ENCODE results near the gene SMYD3. TPM values are rescaled to one million over a fixed set of nuclear protein-coding genes. Genes with fewer than 3 reads are reported as not detected.

SMYD3 gene
- total RNA-seq, 1 donor from 2014 or later, result 23.5 TPM

DNA sequence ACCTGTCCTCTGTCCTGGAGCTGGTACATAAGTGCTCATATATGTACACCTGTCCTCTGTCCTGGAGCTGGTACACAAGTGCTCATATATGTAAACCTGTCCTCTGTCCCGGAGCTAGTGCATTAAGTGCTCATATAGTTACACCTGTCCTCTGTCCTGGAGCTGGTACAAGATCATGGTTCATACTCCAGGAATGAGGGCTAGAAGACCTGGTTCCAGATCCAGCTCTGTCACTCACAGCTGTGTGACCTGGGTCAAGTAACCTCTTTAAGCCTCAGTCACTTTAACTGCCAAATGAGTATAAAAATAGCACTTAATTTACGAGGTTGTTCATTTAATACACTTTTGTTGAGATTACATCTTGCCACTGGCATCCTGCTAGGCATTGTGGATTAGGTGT, 28.0 kb downstream of the SMYD3 start:
- Histone ChIP-seq H3K27me3 (ENCODE audit: control insufficient read depth in 3 of 3, insufficient read depth in 3 of 3, low read length in 3 of 3) (no peaks in the 10 kb centered on the region), H3K9ac (ENCODE audit: low read depth in 1 of 3, low read length in 3 of 3) (no peak overlapping the region), H3K27ac (ENCODE audit: low read depth, low read length) (no peak overlapping the region), H3K36me3 (ENCODE audit: control insufficient read depth in 3 of 3, insufficient read depth in 3 of 3, low read length in 3 of 3) (no peaks in the 10 kb centered on the region), H3K4me3 (ENCODE audit: low read length in 3 of 3) (no peak overlapping the region), H3K9me3 (ENCODE audit: control insufficient read depth in 3 of 3, low read length in 3 of 3) (no peaks in the 10 kb centered on the region), H3K4me1 (ENCODE audit: control insufficient read depth in 3 of 3, insufficient read depth in 3 of 3, low read length in 3 of 3) (peaks cover 0 to 6% (median 3%) of the 10 kb centered on the region in 3 donors)

DNA sequence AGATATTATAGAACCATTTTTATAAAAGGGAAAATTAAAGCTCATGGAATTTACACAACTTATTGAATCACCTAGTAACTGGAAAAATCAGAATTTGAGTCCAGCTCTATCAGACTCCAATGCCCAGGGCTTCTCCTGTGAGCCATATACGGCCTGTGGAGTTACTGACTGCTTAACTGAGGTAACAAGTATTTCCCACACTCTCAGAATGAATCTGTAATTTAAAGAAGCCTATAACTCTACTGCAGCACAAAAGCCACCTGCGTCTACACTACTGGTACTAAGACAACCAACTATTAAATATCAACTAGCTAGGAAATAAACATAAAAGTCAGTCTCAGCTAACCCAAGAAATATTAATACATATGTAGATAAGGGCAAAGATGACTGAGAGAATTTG, 29.4 kb downstream of the SMYD3 start:
- Histone ChIP-seq H3K4me1 (ENCODE audit: control insufficient read depth in 3 of 3, insufficient read depth in 3 of 3, low read length in 3 of 3) (peaks cover 0 to 6% (median 3%) of the 10 kb centered on the region in 3 donors), H3K36me3 (ENCODE audit: control insufficient read depth in 3 of 3, insufficient read depth in 3 of 3, low read length in 3 of 3) (no peaks in the 10 kb centered on the region), H3K9me3 (ENCODE audit: control insufficient read depth in 3 of 3, low read length in 3 of 3) (no peaks in the 10 kb centered on the region), H3K27me3 (ENCODE audit: control insufficient read depth in 3 of 3, insufficient read depth in 3 of 3, low read length in 3 of 3) (no peaks in the 10 kb centered on the region), H3K4me3 (ENCODE audit: low read length in 3 of 3) (no peak overlapping the region), H3K27ac (ENCODE audit: low read depth, low read length) (no peak overlapping the region), H3K9ac (ENCODE audit: low read depth in 1 of 3, low read length in 3 of 3) (no peak overlapping the region)

DNA sequence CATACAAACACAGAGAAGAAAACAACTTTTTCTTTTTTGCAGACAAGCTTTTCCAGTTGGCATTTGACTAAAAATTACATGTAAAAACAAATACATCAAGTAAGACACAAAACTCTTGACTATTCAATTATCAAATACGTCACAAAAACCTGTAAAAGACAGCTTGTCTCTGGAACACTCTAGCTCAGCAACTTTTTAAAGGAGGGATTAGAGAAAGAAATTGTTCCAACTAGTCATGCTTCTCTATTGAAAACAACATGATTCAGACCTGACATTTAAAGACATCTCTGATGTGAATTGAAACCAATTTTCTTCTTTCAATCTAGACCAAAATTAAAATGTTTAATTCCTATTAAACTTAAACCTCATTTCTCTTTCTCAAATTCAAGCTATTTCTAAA, 30.3 kb downstream of the SMYD3 start:
- Histone ChIP-seq H3K9me3 (ENCODE audit: control insufficient read depth in 3 of 3, low read length in 3 of 3) (no peaks in the 10 kb centered on the region), H3K9ac (ENCODE audit: low read depth in 1 of 3, low read length in 3 of 3) (no peak overlapping the region), H3K36me3 (ENCODE audit: control insufficient read depth in 3 of 3, insufficient read depth in 3 of 3, low read length in 3 of 3) (no peaks in the 10 kb centered on the region), H3K4me3 (ENCODE audit: low read length in 3 of 3) (no peak overlapping the region), H3K27ac (ENCODE audit: low read depth, low read length) (no peak overlapping the region), H3K4me1 (ENCODE audit: control insufficient read depth in 3 of 3, insufficient read depth in 3 of 3, low read length in 3 of 3) (peaks cover 0 to 6% (median 3%) of the 10 kb centered on the region in 3 donors), H3K27me3 (ENCODE audit: control insufficient read depth in 3 of 3, insufficient read depth in 3 of 3, low read length in 3 of 3) (no peaks in the 10 kb centered on the region)

DNA sequence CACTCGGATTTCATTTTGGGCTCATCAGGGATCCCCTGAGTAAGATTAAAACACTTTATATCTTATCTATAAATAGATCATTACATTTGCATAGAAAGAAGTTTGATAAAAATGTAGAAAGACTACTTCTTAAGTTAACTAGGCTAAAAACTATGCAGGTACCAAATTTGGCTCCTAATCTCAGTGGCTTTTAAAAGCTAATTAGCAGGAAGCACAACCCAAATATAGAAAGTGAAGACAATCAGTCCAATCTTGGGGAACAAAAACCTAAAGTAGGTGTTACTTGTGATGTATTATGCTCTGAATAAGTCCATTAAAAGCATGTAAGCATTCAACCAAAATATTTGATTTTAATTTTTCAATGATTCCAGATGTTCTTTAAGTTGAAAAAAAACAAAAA, 35.4 kb downstream of the SMYD3 start:
- no peaks in the 10 kb centered on the region for H3K27me3 ChIP-seq (ENCODE audit: control insufficient read depth in 3 of 3, insufficient read depth in 3 of 3, low read length in 3 of 3)
- peaks cover 0 to 3% (median 0%) of the 10 kb centered on the region in 3 donors for H3K4me1 ChIP-seq (ENCODE audit: control insufficient read depth in 3 of 3, insufficient read depth in 3 of 3, low read length in 3 of 3)
- H3K4me3 ChIP-seq (ENCODE audit: low read length in 3 of 3), result no peak overlapping the region
- H3K36me3 ChIP-seq (ENCODE audit: control insufficient read depth in 3 of 3, insufficient read depth in 3 of 3, low read length in 3 of 3), result no peaks in the 10 kb centered on the region
- no peaks in the 10 kb centered on the region for H3K9me3 ChIP-seq (ENCODE audit: control insufficient read depth in 3 of 3, low read length in 3 of 3)
- H3K27ac ChIP-seq (ENCODE audit: low read depth, low read length), result no peak overlapping the region
- no peak overlapping the region for H3K9ac ChIP-seq (ENCODE audit: low read depth in 1 of 3, low read length in 3 of 3)

DNA sequence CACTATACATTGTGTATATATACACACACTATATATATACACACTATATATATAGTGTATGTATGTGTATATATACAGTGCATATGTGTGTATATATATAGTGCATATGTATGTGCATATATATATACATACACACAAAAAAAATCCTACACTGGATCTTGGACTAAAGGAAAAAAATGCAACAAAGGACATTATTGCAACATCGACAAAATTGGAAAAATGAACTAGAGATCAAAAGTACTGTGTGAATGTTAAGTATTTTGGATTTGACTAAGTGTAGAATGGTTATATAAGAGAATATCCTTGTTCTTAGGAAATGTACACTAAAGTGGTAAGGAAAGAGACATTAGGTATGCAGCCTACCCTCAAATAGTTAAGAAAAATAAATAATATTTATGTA, 36.5 kb downstream of the SMYD3 start:
- Histone ChIP-seq H3K9ac (ENCODE audit: low read depth in 1 of 3, low read length in 3 of 3) (no peak overlapping the region), H3K36me3 (ENCODE audit: control insufficient read depth in 3 of 3, insufficient read depth in 3 of 3, low read length in 3 of 3) (no peaks in the 10 kb centered on the region), H3K9me3 (ENCODE audit: control insufficient read depth in 3 of 3, low read length in 3 of 3) (no peaks in the 10 kb centered on the region), H3K27ac (ENCODE audit: low read depth, low read length) (no peak overlapping the region), H3K4me3 (ENCODE audit: low read length in 3 of 3) (no peak overlapping the region), H3K4me1 (ENCODE audit: control insufficient read depth in 3 of 3, insufficient read depth in 3 of 3, low read length in 3 of 3) (no peaks in the 10 kb centered on the region), H3K27me3 (ENCODE audit: control insufficient read depth in 3 of 3, insufficient read depth in 3 of 3, low read length in 3 of 3) (no peaks in the 10 kb centered on the region)

DNA sequence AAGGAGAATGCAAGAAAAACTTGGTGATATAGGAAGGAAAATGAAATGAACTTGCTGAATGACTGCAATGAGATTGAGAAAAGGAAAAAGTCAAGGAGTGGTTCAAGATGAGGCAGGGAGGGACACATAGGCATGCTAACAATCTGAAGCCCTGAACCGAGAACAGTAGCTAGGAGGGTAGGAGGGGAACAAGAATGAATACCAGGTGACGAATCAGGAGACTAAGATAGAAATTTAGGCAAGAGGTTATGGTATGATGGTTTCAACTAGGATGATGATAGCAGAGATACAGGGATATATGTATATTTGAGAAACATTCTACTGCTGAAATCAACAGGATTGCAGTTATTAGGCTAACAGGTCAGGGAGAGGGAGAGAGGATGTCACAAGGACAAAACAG, 44.1 kb downstream of the SMYD3 start:
- H3K4me3 ChIP-seq (ENCODE audit: low read length in 3 of 3), result no peak overlapping the region
- no peaks in the 10 kb centered on the region for H3K27me3 ChIP-seq (ENCODE audit: control insufficient read depth in 3 of 3, insufficient read depth in 3 of 3, low read length in 3 of 3)
- no peak overlapping the region for H3K27ac ChIP-seq (ENCODE audit: low read depth, low read length)
- peaks cover 0 to 2% (median 0%) of the 10 kb centered on the region in 3 donors for H3K4me1 ChIP-seq (ENCODE audit: control insufficient read depth in 3 of 3, insufficient read depth in 3 of 3, low read length in 3 of 3)
- H3K9ac ChIP-seq (ENCODE audit: low read depth in 1 of 3, low read length in 3 of 3), result no peak overlapping the region
- no peaks in the 10 kb centered on the region for H3K9me3 ChIP-seq (ENCODE audit: control insufficient read depth in 3 of 3, low read length in 3 of 3)
- H3K36me3 ChIP-seq (ENCODE audit: control insufficient read depth in 3 of 3, insufficient read depth in 3 of 3, low read length in 3 of 3), result no peaks in the 10 kb centered on the region

DNA sequence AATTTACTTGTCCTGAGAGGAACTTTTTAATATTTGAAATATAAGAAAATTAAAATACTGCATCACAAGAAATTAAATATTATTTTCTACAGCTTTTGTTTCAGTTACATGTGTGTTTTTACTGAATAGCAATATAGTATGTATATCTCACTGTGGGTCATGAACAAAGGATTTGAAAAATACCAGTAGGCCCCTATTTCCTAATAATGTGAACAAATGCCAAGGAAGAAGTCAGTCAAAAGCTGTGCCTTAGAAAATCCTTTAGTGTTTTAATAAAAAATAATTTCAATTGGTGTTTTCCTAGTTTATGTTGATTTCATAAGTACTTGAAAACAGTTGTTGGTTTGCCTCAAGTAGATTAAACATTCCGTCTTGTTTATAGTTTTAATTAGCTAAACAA, 46.7 kb downstream of the SMYD3 start:
- H3K27ac ChIP-seq (ENCODE audit: low read depth, low read length), result no peak overlapping the region
- peaks cover 0 to 3% (median 0%) of the 10 kb centered on the region in 3 donors for H3K4me1 ChIP-seq (ENCODE audit: control insufficient read depth in 3 of 3, insufficient read depth in 3 of 3, low read length in 3 of 3)
- H3K4me3 ChIP-seq (ENCODE audit: low read length in 3 of 3), result no peak overlapping the region
- no peaks in the 10 kb centered on the region for H3K9me3 ChIP-seq (ENCODE audit: control insufficient read depth in 3 of 3, low read length in 3 of 3)
- H3K27me3 ChIP-seq (ENCODE audit: control insufficient read depth in 3 of 3, insufficient read depth in 3 of 3, low read length in 3 of 3), result no peaks in the 10 kb centered on the region
- no peak overlapping the region for H3K9ac ChIP-seq (ENCODE audit: low read depth in 1 of 3, low read length in 3 of 3)
- no peaks in the 10 kb centered on the region for H3K36me3 ChIP-seq (ENCODE audit: control insufficient read depth in 3 of 3, insufficient read depth in 3 of 3, low read length in 3 of 3)

DNA sequence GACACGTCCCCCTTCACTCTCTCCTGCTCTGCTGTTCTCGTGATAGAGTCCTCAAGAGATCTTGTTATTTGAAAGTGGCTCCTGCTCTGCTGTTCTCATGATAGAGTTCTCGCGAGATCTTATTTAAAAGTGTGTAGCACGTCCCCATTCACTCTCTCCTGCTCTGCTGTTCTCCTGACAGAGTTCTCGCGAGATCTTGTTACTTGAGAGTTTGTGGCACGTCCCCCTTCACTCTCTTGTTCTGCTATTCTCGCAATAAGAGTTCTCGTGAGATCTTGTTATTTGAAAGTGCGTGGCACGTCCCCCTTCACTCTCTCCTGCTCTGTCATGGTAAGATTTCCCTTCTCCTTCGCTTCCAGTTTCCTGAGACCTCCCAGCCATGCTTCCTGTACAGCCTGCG, 47.9 kb downstream of the SMYD3 start:
- H3K9ac ChIP-seq (ENCODE audit: low read depth in 1 of 3, low read length in 3 of 3), result no peak overlapping the region
- H3K4me3 ChIP-seq (ENCODE audit: low read length in 3 of 3), result no peak overlapping the region
- no peaks in the 10 kb centered on the region for H3K27me3 ChIP-seq (ENCODE audit: control insufficient read depth in 3 of 3, insufficient read depth in 3 of 3, low read length in 3 of 3)
- peaks cover 3 to 6% (median 4%) of the 10 kb centered on the region in 3 donors for H3K4me1 ChIP-seq (ENCODE audit: control insufficient read depth in 3 of 3, insufficient read depth in 3 of 3, low read length in 3 of 3)
- no peaks in the 10 kb centered on the region for H3K9me3 ChIP-seq (ENCODE audit: control insufficient read depth in 3 of 3, low read length in 3 of 3)
- H3K36me3 ChIP-seq (ENCODE audit: control insufficient read depth in 3 of 3, insufficient read depth in 3 of 3, low read length in 3 of 3), result no peaks in the 10 kb centered on the region
- no peak overlapping the region for H3K27ac ChIP-seq (ENCODE audit: low read depth, low read length)

DNA sequence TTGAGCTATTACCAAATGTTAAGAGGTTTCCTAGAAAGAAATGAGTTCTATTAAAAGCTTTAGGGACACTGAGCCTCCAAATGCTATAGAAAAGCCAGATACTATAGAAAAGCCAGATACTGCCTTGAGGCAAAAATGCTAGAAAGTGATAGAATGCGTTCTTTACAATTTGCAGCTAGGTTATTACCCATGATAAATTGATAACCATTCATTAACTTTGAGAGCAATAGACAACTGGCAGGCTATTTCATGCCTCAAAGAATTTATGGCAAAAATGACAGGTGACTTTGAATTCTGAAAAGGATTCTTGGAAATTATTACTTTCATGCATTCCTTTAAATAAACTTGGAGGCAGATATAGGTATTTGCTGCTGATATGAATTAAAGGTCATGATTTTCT, 51.6 kb downstream of the SMYD3 start:
- H3K4me1 ChIP-seq (ENCODE audit: control insufficient read depth in 3 of 3, insufficient read depth in 3 of 3, low read length in 3 of 3), result peaks cover 7 to 14% (median 13%) of the 10 kb centered on the region in 3 donors

DNA sequence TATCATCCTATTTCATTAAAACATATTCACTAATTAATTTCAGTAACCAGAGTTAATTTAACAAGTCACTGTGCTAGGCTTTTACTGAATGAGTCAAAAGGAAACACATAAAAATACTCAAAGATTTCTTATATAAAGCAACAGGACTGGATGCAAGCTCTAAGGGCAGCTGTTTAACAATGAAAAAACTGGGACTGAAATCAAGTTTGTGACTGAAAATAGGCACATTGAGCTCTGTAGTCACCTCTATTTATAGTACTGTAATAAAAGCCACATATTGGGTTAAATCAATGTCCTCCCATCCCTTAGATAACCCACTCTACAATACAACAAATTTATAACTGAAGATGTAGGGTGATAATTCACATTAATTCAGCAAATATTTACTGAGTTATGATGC, 52.4 kb downstream of the SMYD3 start:
- Histone ChIP-seq H3K27me3 (ENCODE audit: control insufficient read depth in 3 of 3, insufficient read depth in 3 of 3, low read length in 3 of 3) (no peaks in the 10 kb centered on the region), H3K36me3 (ENCODE audit: control insufficient read depth in 3 of 3, insufficient read depth in 3 of 3, low read length in 3 of 3) (no peaks in the 10 kb centered on the region), H3K4me3 (ENCODE audit: low read length in 3 of 3) (no peak overlapping the region), H3K9ac (ENCODE audit: low read depth in 1 of 3, low read length in 3 of 3) (peak overlapping the region in 1 of 3 donors; percentile 36), H3K9me3 (ENCODE audit: control insufficient read depth in 3 of 3, low read length in 3 of 3) (no peaks in the 10 kb centered on the region), H3K27ac (ENCODE audit: low read depth, low read length) (no peak overlapping the region), H3K4me1 (ENCODE audit: control insufficient read depth in 3 of 3, insufficient read depth in 3 of 3, low read length in 3 of 3) (peaks cover 7 to 16% (median 13%) of the 10 kb centered on the region in 3 donors)

More for the DNA sequence above, 51.6 kb downstream of the SMYD3 start:
- H3K9ac ChIP-seq (ENCODE audit: low read depth in 1 of 3, low read length in 3 of 3), result no peak overlapping the region
- H3K27ac ChIP-seq (ENCODE audit: low read depth, low read length), result no peak overlapping the region
- no peaks in the 10 kb centered on the region for H3K9me3 ChIP-seq (ENCODE audit: control insufficient read depth in 3 of 3, low read length in 3 of 3)
- H3K27me3 ChIP-seq (ENCODE audit: control insufficient read depth in 3 of 3, insufficient read depth in 3 of 3, low read length in 3 of 3), result no peaks in the 10 kb centered on the region
- no peak overlapping the region for H3K4me3 ChIP-seq (ENCODE audit: low read length in 3 of 3)
- H3K36me3 ChIP-seq (ENCODE audit: control insufficient read depth in 3 of 3, insufficient read depth in 3 of 3, low read length in 3 of 3), result no peaks in the 10 kb centered on the region

Measured in skeletal muscle tissue (tissue), 4 donors.